SU-DHL-6 (cell line): Measurements from ENCODE around the gene MYL3.

ENCODE experiments used
- CTCF ChIP-seq: fragments of 200-600 bp; sonication (generic); IDR thresholded peaks from one replicate; pipeline ENCODE4 v1.5.1; 2017; ENCODE audit warnings: antibody characterized with exemption, mild to moderate bottlenecking, low read length, moderate library complexity; ENCODE audit not compliant: insufficient read depth, poor library complexity, severe bottlenecking
- EZH2phosphoT487 ChIP-seq: fragments of 200-600 bp; sonication (generic), shearing (Covaris generic); conservative IDR thresholded peaks from 2 replicates; pipeline ENCODE4 v1.6.1; 2018; ENCODE audit warnings: mild to moderate bottlenecking, antibody characterized with exemption, low read length, moderate library complexity, mixed read lengths

GRCh38 chr3:46825450-46825849, 37.8 kb downstream of the MYL3 start:
- no peak for TF ChIP-seq CTCF
- TF ChIP-seq EZH2phosphoT487: no peak
